Measurements from ENCODE around the gene TRAF2. TPM values are rescaled to one million over a fixed set of nuclear protein-coding genes. Genes with fewer than 3 reads are reported as not detected.

TRAF2 gene
- total and polyA plus RNA-seq, 2 of the 13 experiments (the other 11 are each of a cell fraction or from before 2014, with no cell fraction given): 12.4 to 13.6 TPM

DNA sequence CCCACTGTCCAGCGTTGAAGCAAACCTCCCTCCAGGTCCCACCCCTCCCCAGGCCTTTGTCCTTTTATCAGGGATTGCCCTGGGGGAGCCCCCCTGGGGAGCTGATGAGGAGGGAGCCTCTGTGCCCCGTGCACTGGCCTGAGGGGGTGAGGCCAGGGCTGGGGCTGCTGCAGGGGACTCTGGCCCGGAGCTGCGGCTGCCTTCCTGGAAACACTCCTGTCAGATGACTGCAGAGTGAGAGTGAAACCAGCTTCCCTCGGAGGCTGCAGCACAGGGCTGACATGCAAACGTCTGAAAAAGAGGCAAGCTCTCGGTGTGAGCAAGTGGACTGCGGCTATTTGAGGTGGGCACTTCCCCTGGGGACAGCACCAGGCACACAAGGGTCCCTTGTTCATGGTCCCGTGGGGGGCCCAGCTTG lies 4.6 kb upstream of the TRAF2 start (continued):
- TF ChIP-seq, protein P1, sequence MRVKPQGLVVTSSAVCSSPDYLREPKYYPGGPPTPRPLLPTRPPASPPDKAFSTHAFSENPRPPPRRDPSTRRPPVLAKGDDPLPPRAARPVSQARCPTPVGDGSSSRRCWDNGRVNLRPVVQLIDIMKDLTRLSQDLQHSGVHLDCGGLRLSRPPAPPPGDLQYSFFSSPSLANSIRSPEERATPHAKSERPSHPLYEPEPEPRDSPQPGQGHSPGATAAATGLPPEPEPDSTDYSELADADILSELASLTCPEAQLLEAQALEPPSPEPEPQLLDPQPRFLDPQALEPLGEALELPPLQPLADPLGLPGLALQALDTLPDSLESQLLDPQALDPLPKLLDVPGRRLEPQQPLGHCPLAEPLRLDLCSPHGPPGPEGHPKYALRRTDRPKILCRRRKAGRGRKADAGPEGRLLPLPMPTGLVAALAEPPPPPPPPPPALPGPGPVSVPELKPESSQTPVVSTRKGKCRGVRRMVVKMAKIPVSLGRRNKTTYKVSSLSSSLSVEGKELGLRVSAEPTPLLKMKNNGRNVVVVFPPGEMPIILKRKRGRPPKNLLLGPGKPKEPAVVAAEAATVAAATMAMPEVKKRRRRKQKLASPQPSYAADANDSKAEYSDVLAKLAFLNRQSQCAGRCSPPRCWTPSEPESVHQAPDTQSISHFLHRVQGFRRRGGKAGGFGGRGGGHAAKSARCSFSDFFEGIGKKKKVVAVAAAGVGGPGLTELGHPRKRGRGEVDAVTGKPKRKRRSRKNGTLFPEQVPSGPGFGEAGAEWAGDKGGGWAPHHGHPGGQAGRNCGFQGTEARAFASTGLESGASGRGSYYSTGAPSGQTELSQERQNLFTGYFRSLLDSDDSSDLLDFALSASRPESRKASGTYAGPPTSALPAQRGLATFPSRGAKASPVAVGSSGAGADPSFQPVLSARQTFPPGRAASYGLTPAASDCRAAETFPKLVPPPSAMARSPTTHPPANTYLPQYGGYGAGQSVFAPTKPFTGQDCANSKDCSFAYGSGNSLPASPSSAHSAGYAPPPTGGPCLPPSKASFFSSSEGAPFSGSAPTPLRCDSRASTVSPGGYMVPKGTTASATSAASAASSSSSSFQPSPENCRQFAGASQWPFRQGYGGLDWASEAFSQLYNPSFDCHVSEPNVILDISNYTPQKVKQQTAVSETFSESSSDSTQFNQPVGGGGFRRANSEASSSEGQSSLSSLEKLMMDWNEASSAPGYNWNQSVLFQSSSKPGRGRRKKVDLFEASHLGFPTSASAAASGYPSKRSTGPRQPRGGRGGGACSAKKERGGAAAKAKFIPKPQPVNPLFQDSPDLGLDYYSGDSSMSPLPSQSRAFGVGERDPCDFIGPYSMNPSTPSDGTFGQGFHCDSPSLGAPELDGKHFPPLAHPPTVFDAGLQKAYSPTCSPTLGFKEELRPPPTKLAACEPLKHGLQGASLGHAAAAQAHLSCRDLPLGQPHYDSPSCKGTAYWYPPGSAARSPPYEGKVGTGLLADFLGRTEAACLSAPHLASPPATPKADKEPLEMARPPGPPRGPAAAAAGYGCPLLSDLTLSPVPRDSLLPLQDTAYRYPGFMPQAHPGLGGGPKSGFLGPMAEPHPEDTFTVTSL (CRISPR knock-in tag; IDR thresholded peaks at IDR 0.05; ENCODE audit: borderline replicate concordance): no peak
- no peak for TF ChIP-seq U2AF2 (IDR thresholded peaks at IDR 0.05; ENCODE audit: low read depth, low read length)
- no peak for TF ChIP-seq ZNF780A (CRISPR knock-in tag; IDR thresholded peaks at IDR 0.05)
- TF ChIP-seq MAF1 (CRISPR knock-in tag; IDR thresholded peaks at IDR 0.05; ENCODE audit: borderline replicate concordance): no peak
- TF ChIP-seq, protein P2, sequence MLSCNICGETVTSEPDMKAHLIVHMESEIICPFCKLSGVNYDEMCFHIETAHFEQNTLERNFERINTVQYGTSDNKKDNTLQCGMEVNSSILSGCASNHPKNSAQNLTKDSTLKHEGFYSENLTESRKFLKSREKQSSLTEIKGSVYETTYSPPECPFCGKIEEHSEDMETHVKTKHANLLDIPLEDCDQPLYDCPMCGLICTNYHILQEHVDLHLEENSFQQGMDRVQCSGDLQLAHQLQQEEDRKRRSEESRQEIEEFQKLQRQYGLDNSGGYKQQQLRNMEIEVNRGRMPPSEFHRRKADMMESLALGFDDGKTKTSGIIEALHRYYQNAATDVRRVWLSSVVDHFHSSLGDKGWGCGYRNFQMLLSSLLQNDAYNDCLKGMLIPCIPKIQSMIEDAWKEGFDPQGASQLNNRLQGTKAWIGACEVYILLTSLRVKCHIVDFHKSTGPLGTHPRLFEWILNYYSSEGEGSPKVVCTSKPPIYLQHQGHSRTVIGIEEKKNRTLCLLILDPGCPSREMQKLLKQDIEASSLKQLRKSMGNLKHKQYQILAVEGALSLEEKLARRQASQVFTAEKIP (CRISPR knock-in tag; IDR thresholded peaks at IDR 0.05; ENCODE audit: borderline replicate concordance): no peak
- no peak for TF ChIP-seq KLF6 (CRISPR knock-in tag; IDR thresholded peaks at IDR 0.05)
- 0 out of 2 replicates have a peak, but pooled peaks have one; percentile 17 for TF ChIP-seq ZNF629 (CRISPR knock-in tag; conservative IDR thresholded peaks at IDR 0.05)
- TF ChIP-seq TOPORS (CRISPR knock-in tag; IDR thresholded peaks at IDR 0.05): no peak
- no peak for TF ChIP-seq MLLT10 (CRISPR knock-in tag; IDR thresholded peaks at IDR 0.05)
- TF ChIP-seq RARG (CRISPR knock-in tag; IDR thresholded peaks at IDR 0.05; ENCODE audit: low read depth): no peak
- TF ChIP-seq, protein P3, sequence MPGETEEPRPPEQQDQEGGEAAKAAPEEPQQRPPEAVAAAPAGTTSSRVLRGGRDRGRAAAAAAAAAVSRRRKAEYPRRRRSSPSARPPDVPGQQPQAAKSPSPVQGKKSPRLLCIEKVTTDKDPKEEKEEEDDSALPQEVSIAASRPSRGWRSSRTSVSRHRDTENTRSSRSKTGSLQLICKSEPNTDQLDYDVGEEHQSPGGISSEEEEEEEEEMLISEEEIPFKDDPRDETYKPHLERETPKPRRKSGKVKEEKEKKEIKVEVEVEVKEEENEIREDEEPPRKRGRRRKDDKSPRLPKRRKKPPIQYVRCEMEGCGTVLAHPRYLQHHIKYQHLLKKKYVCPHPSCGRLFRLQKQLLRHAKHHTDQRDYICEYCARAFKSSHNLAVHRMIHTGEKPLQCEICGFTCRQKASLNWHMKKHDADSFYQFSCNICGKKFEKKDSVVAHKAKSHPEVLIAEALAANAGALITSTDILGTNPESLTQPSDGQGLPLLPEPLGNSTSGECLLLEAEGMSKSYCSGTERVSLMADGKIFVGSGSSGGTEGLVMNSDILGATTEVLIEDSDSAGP (CRISPR knock-in tag; IDR thresholded peaks at IDR 0.05; ENCODE audit: borderline replicate concordance): no peak
- TF ChIP-seq, protein P4, sequence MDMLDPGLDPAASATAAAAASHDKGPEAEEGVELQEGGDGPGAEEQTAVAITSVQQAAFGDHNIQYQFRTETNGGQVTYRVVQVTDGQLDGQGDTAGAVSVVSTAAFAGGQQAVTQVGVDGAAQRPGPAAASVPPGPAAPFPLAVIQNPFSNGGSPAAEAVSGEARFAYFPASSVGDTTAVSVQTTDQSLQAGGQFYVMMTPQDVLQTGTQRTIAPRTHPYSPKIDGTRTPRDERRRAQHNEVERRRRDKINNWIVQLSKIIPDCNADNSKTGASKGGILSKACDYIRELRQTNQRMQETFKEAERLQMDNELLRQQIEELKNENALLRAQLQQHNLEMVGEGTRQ (IDR thresholded peaks at IDR 0.05; ENCODE audit: low read depth, low read length): no peak
- TF ChIP-seq, protein P4 (CRISPR knock-in tag; IDR thresholded peaks at IDR 0.05; ENCODE audit: borderline replicate concordance): no peak
- no peak for TF ChIP-seq THAP11 (CRISPR knock-in tag; IDR thresholded peaks at IDR 0.05)
